ENCODE measurements around the gene MRPS34. TPM values are rescaled to one million over a fixed set of nuclear protein-coding genes. Genes with fewer than 3 reads are reported as not detected.

MRPS34 gene
- total and polyA plus RNA-seq, 2 experiments from 2014 or later, result 164 to 188 TPM

GRCh38 chr16:1790611-1791255 lies 17.8 kb upstream of the MRPS34 start:
- Histone ChIP-seq H3K27ac (no peak overlapping the region), H3K9me3 (ENCODE audit: low read depth) (no peaks in the 10 kb centered on the region), H3K4me3 (no peak overlapping the region), H3K27me3 (no peaks in the 10 kb centered on the region), H3K36me3 (peaks cover 6% of the 10 kb centered on the region), H3K4me1 (ENCODE audit: low read depth) (no peaks in the 10 kb centered on the region)
- TF ChIP-seq CTCF (IDR thresholded peaks at IDR 0.05; ENCODE audit: low read depth, low read length), result no peak
- DNase-seq (ENCODE audit: low read depth in 1 of 2, low spot score in 1 of 2), result no peak

- Histone ChIP-seq H3K9me3 (ENCODE audit: low read depth) (no peaks in the 10 kb centered on the region), H3K4me1 (ENCODE audit: low read depth) (no peaks in the 10 kb centered on the region), H3K27ac (no peak overlapping the region), H3K4me3 (no peak overlapping the region), H3K36me3 (peaks cover 6% of the 10 kb centered on the region), H3K27me3 (no peaks in the 10 kb centered on the region)
- no peak for DNase-seq (ENCODE audit: low read depth in 1 of 2, low spot score in 1 of 2)
- no peak for TF ChIP-seq CTCF (IDR thresholded peaks at IDR 0.05; ENCODE audit: low read depth, low read length)
Observed at GRCh38 chr16:1790261-1790610, 17.3 kb upstream of the MRPS34 start.

GRCh38 chr16:1789643-1790045 lies 16.7 kb upstream of the MRPS34 start:
- no peaks in the 10 kb centered on the region for H3K4me1 ChIP-seq (ENCODE audit: low read depth)
- TF ChIP-seq CTCF (IDR thresholded peaks at IDR 0.05; ENCODE audit: low read depth, low read length), result no peak
- H3K4me3 ChIP-seq, result no peak overlapping the region
- no peaks in the 10 kb centered on the region for H3K9me3 ChIP-seq (ENCODE audit: low read depth)
- DNase-seq (ENCODE audit: low read depth in 1 of 2, low spot score in 1 of 2), result no peak
- H3K36me3 ChIP-seq, result peaks cover 6% of the 10 kb centered on the region
- no peak overlapping the region for H3K27ac ChIP-seq
- no peaks in the 10 kb centered on the region for H3K27me3 ChIP-seq

GRCh38 chr16:1788708-1789100 lies 15.8 kb upstream of the MRPS34 start:
- no peaks in the 10 kb centered on the region for H3K4me1 ChIP-seq (ENCODE audit: low read depth)
- peaks cover 6% of the 10 kb centered on the region for H3K36me3 ChIP-seq
- no peaks in the 10 kb centered on the region for H3K9me3 ChIP-seq (ENCODE audit: low read depth)
- no peaks in the 10 kb centered on the region for H3K27me3 ChIP-seq
- H3K4me3 ChIP-seq, result no peak overlapping the region
- no peak for TF ChIP-seq CTCF (IDR thresholded peaks at IDR 0.05; ENCODE audit: low read depth, low read length)
- no peak overlapping the region for H3K27ac ChIP-seq
- DNase-seq (ENCODE audit: low read depth in 1 of 2, low spot score in 1 of 2), result no peak

GRCh38 chr16:1788095-1788707 lies 15.3 kb upstream of the MRPS34 start:
- Histone ChIP-seq H3K27ac (no peak overlapping the region), H3K9me3 (ENCODE audit: low read depth) (no peaks in the 10 kb centered on the region), H3K27me3 (no peaks in the 10 kb centered on the region), H3K36me3 (peaks cover 6% of the 10 kb centered on the region), H3K4me1 (ENCODE audit: low read depth) (no peaks in the 10 kb centered on the region), H3K4me3 (no peak overlapping the region)
- no peak for DNase-seq (ENCODE audit: low read depth in 1 of 2, low spot score in 1 of 2)
- TF ChIP-seq CTCF (IDR thresholded peaks at IDR 0.05; ENCODE audit: low read depth, low read length), result no peak
